Left lobe of liver (tissue), 2 donors: Measurements from ENCODE around the gene ACOXL. TPM values are rescaled to one million over a fixed set of nuclear protein-coding genes. Genes with fewer than 3 reads are reported as not detected.
"Not testable (repeated sequence)": the region's sequence is repeated elsewhere in the genome, so short reads cannot be mapped to it uniquely, and the experiment has no call there.

Experiments
- ATAC-seq: fragments of 200-7000 bp; cut with Tn5 transposase; one replicate; pipeline ENCODE4 v1.9.1; 2020; ENCODE audit warnings: mild to moderate bottlenecking, moderate library complexity
- DNase-seq: peaks from one replicate; pipeline ENCODE4 v3.0.0-alpha.2; 2020; ENCODE audit warnings: low spot score
- total RNA-seq: library from RNA; stranded (reverse); gene quantifications from one replicate; pipeline ENCODE4 v1.2.1, GENCODE V29; 2021
- donor health status: DM: no; HTN: no; CAD: no; lungs with moderate emphysema.
- donor health status: DM: no; HTN: yes; CAD: no.

The ACOXL gene
- total RNA-seq, 1 donor from 2014 or later, result not detected

- ATAC-seq, result no peak
- no peak for DNase-seq
Observed at GRCh38 chr2:111049792-111050640, 317.6 kb downstream of the ACOXL start.

GRCh38 chr2:111050701-111051376, 318.5 kb downstream of the ACOXL start:
- DNase-seq (no peak), ATAC-seq (no peak)

- ATAC-seq (no peak), DNase-seq (no peak)
Observed at GRCh38 chr2:111052621-111053020, 320.2 kb downstream of the ACOXL start.

GRCh38 chr2:111053266-111053665, 320.9 kb downstream of the ACOXL start:
- ATAC-seq, result no peak

GRCh38 chr2:111053825-111054515, 321.6 kb downstream of the ACOXL start:
- ATAC-seq (no peak), DNase-seq (no peak)

More at GRCh38 chr2:111053266-111053665, 320.9 kb downstream of the ACOXL start:
- DNase-seq, result no peak

GRCh38 chr2:111054791-111055691, 322.7 kb downstream of the ACOXL start:
- ATAC-seq (no peak), DNase-seq (no peak)

GRCh38 chr2:111055735-111056134, 323.4 kb downstream of the ACOXL start:
- ATAC-seq (no peak), DNase-seq (no peak)

- ATAC-seq, result no peak
- no peak for DNase-seq
Observed at GRCh38 chr2:111057045-111057444, 324.7 kb downstream of the ACOXL start.

- DNase-seq (no peak), ATAC-seq (no peak)
Observed at GRCh38 chr2:111057721-111058120, 325.3 kb downstream of the ACOXL start.

GRCh38 chr2:111058264-111058663, 325.9 kb downstream of the ACOXL start:
- DNase-seq (no peak), ATAC-seq (no peak)

GRCh38 chr2:111061191-111061590, 328.8 kb downstream of the ACOXL start:
- no peak for DNase-seq
- no peak for ATAC-seq

- ATAC-seq, result no peak
- no peak for DNase-seq
Observed at GRCh38 chr2:111062417-111062816, 330.0 kb downstream of the ACOXL start.

GRCh38 chr2:111066062-111066593, 333.8 kb downstream of the ACOXL start:
- ATAC-seq (no peak), DNase-seq (no peak)

GRCh38 chr2:111068435-111069058, 336.2 kb downstream of the ACOXL start:
- ATAC-seq (no peak), DNase-seq (no peak)

GRCh38 chr2:111069722-111070121, 337.3 kb downstream of the ACOXL start:
- DNase-seq, result no peak
- no peak for ATAC-seq

GRCh38 chr2:111071600-111072171, 339.3 kb downstream of the ACOXL start:
- DNase-seq (no peak), ATAC-seq (no peak)

- no peak for ATAC-seq
- no peak for DNase-seq
Observed at GRCh38 chr2:111072220-111072871, 340.0 kb downstream of the ACOXL start.

- not testable (repeated sequence) for ATAC-seq, DNase-seq
Observed at GRCh38 chr2:111082659-111083058, 350.3 kb downstream of the ACOXL start.

GRCh38 chr2:111091811-111092211, 359.4 kb downstream of the ACOXL start:
- no peak for DNase-seq
- ATAC-seq, result no peak
